ENCODE results near the gene C18orf63.

- TF ChIP-seq POLR2A (IDR thresholded peaks at IDR 0.05; ENCODE audit: low read length), result no peak
- no peak for TF ChIP-seq GATA1 (IDR thresholded peaks at IDR 0.05; ENCODE audit: low read depth, low read length)
Observed at GRCh38 chr18:74389171-74389927, 73.7 kb downstream of the C18orf63 start.

All from erythroblast (primary cell).